ENCODE measurements around the gene SERPINI1.

Gene SERPINI1

GRCh38 chr3:167736264-167736787, 805 bp downstream of the SERPINI1 start:
- no peak for DNase-seq

GRCh38 chr3:167736997-167737396, 1.5 kb downstream of the SERPINI1 start:
- DNase-seq: no peak

- DNase-seq: no peak
Observed at GRCh38 chr3:167738037-167738436, 2.5 kb downstream of the SERPINI1 start.

- DNase-seq: no peak
Observed at GRCh38 chr3:167739190-167739810, 3.8 kb downstream of the SERPINI1 start.

- DNase-seq: peak; percentile 37
Observed at GRCh38 chr3:167740961-167741587, 5.6 kb downstream of the SERPINI1 start.

- DNase-seq: no peak
Observed at GRCh38 chr3:167742338-167742737, 6.8 kb downstream of the SERPINI1 start.

GRCh38 chr3:167743799-167744198, 8.3 kb downstream of the SERPINI1 start:
- no peak for DNase-seq

- DNase-seq: no peak
Observed at GRCh38 chr3:167749209-167749608, 13.7 kb downstream of the SERPINI1 start.

GRCh38 chr3:167749728-167750127, 14.2 kb downstream of the SERPINI1 start:
- DNase-seq: no peak

- peak; percentile 40 for DNase-seq
Observed at GRCh38 chr3:167750272-167750971, 14.9 kb downstream of the SERPINI1 start.

GRCh38 chr3:167754049-167754448, 18.5 kb downstream of the SERPINI1 start:
- DNase-seq: no peak

GRCh38 chr3:167761302-167761701, 25.8 kb downstream of the SERPINI1 start:
- no peak for DNase-seq

GRCh38 chr3:167762296-167762695, 26.8 kb downstream of the SERPINI1 start:
- DNase-seq: no peak

GRCh38 chr3:167772992-167773391, 37.5 kb downstream of the SERPINI1 start:
- DNase-seq: no peak

- no peak for DNase-seq
Observed at GRCh38 chr3:167773584-167773983, 38.1 kb downstream of the SERPINI1 start.

- DNase-seq: no peak
Observed at GRCh38 chr3:167776066-167776685, 40.7 kb downstream of the SERPINI1 start.

- no peak for DNase-seq
Observed at GRCh38 chr3:167777356-167777755, 41.8 kb downstream of the SERPINI1 start.

GRCh38 chr3:167780214-167780883, 44.8 kb downstream of the SERPINI1 start:
- DNase-seq: no peak

- no peak for DNase-seq
Observed at GRCh38 chr3:167783781-167784180, 48.3 kb downstream of the SERPINI1 start.

GRCh38 chr3:167785790-167786189, 50.3 kb downstream of the SERPINI1 start:
- no peak for DNase-seq

GRCh38 chr3:167787440-167787839, 51.9 kb downstream of the SERPINI1 start:
- no peak for DNase-seq

GRCh38 chr3:167798443-167798842, 62.9 kb downstream of the SERPINI1 start:
- DNase-seq: no peak

- DNase-seq: no peak
Observed at GRCh38 chr3:167808910-167809309, 73.4 kb downstream of the SERPINI1 start.
